H9 (cell line): ENCODE results near the gene THRAP3. TPM values are rescaled to one million over a fixed set of nuclear protein-coding genes. Genes with fewer than 3 reads are reported as not detected.

Source experiments
- DNase-seq: peaks from one replicate; pipeline ENCODE4 v3.0.0-alpha.2; 2017
- H2AFZ ChIP-seq: one replicate; pipeline ENCODE4 v1.6.1; 2013; ENCODE audit warnings: mild to moderate bottlenecking, low read length, control low read depth, moderate library complexity
- H2AK5ac ChIP-seq: 2 replicates; pipeline ENCODE4 v1.6.1; 2013; ENCODE audit warnings: low read length, control low read depth, mixed read lengths; ENCODE audit not compliant: insufficient read length
- H2BK120ac ChIP-seq: one replicate; pipeline ENCODE4 v1.6.1; 2013; ENCODE audit warnings: low read depth, mild to moderate bottlenecking, low read length, control low read depth, inconsistent platforms; ENCODE audit not compliant: poor library complexity, severe bottlenecking
- H2BK12ac ChIP-seq: 2 replicates; pipeline ENCODE4 v1.6.1; 2013; ENCODE audit warnings: low read length, control low read depth, mixed read lengths, low read depth; ENCODE audit not compliant: insufficient read length
- H2BK15ac ChIP-seq: 2 replicates; pipeline ENCODE4 v1.6.1; 2013; ENCODE audit warnings: low read depth, low read length, control low read depth
- H2BK20ac ChIP-seq: one replicate; pipeline ENCODE4 v1.6.1; 2013; ENCODE audit warnings: low read depth, mild to moderate bottlenecking, low read length, control low read depth, inconsistent platforms; ENCODE audit not compliant: poor library complexity, severe bottlenecking
- H2BK5ac ChIP-seq: 2 replicates; pipeline ENCODE4 v1.6.1; 2013; ENCODE audit warnings: low read length, control low read depth, mixed read lengths; ENCODE audit not compliant: insufficient read length
- H3K14ac ChIP-seq: 2 replicates; pipeline ENCODE4 v1.6.1; 2013; ENCODE audit warnings: low read length, control low read depth; ENCODE audit not compliant: insufficient read depth
- H3K18ac ChIP-seq: 2 replicates; pipeline ENCODE4 v1.6.1; 2013; ENCODE audit warnings: low read depth, mild to moderate bottlenecking, mixed read lengths, low read length, control low read depth; ENCODE audit not compliant: insufficient read length
- H3K23ac ChIP-seq: 2 replicates; pipeline ENCODE4 v1.6.1; 2013; ENCODE audit warnings: low read length, control low read depth, mixed read lengths, low read depth; ENCODE audit not compliant: insufficient read length
- H3K23me2 ChIP-seq: 2 replicates; pipeline ENCODE4 v1.6.1; 2013; ENCODE audit warnings: low read depth, mild to moderate bottlenecking, mixed read lengths, low read length, control low read depth; ENCODE audit not compliant: insufficient read length, poor library complexity, severe bottlenecking
- H3K27ac ChIP-seq: 2 replicates; pipeline ENCODE4 v1.5.1; 2013; ENCODE audit warnings: low read length, control low read depth, mixed read lengths, low read depth; ENCODE audit not compliant: insufficient read length
- H3K27me3 ChIP-seq: 2 replicates; pipeline ENCODE4 v1.6.1; 2013; ENCODE audit warnings: low read length, control low read depth, inconsistent platforms; ENCODE audit not compliant: insufficient read depth
- H3K4ac ChIP-seq: 2 replicates; pipeline ENCODE4 v1.6.1; 2013; ENCODE audit warnings: low read depth, mild to moderate bottlenecking, control low read depth, inconsistent platforms, low read length, moderate library complexity
- H3K4me1 ChIP-seq: 2 replicates; pipeline ENCODE4 v1.6.1; 2013; ENCODE audit warnings: low read length, control low read depth, inconsistent platforms; ENCODE audit not compliant: insufficient read depth
- H3K4me2 ChIP-seq: 2 replicates; pipeline ENCODE4 v1.6.1; 2013; ENCODE audit warnings: low read length, control low read depth, mixed read lengths; ENCODE audit not compliant: insufficient read length, insufficient read depth
- H3K56ac ChIP-seq: 2 replicates; pipeline ENCODE4 v1.6.1; 2013; ENCODE audit warnings: low read depth, mild to moderate bottlenecking, mixed read lengths, low read length, control low read depth; ENCODE audit not compliant: insufficient read length
- H3K79me1 ChIP-seq: 2 replicates; pipeline ENCODE4 v1.6.1; 2013; ENCODE audit warnings: low read depth, mild to moderate bottlenecking, moderate library complexity, low read length, control low read depth, inconsistent platforms; ENCODE audit not compliant: insufficient read depth, poor library complexity, severe bottlenecking
- H3K79me2 ChIP-seq: 2 replicates; pipeline ENCODE4 v1.6.1; 2013; ENCODE audit warnings: low read length, control low read depth, inconsistent platforms; ENCODE audit not compliant: insufficient read depth
- H3K9ac ChIP-seq: 2 replicates; pipeline ENCODE4 v1.6.1; 2013; ENCODE audit warnings: low read length, control low read depth, mixed read lengths; ENCODE audit not compliant: insufficient read length; ENCODE audit errors: extremely low read depth
- H3K9me3 ChIP-seq: one replicate; pipeline ENCODE4 v1.6.1; 2013; ENCODE audit warnings: low read depth, low read length, inconsistent platforms; ENCODE audit not compliant: control insufficient read depth
- H3T11ph ChIP-seq: one replicate; pipeline ENCODE4 v1.6.1; 2013; ENCODE audit warnings: mild to moderate bottlenecking, low read length, control low read depth, inconsistent platforms
- H4K20me1 ChIP-seq: one replicate; pipeline ENCODE4 v1.6.1; 2013; ENCODE audit not compliant: control insufficient read depth, insufficient read length, insufficient read depth
- H4K5ac ChIP-seq: 2 replicates; pipeline ENCODE4 v1.6.1; 2013; ENCODE audit warnings: low read depth, mild to moderate bottlenecking, mixed read lengths, low read length, control low read depth; ENCODE audit not compliant: insufficient read length
- H4K8ac ChIP-seq: replicated peaks from 2 replicates; pipeline ENCODE4 v1.6.1; 2013; ENCODE audit warnings: low read length, control low read depth, mixed read lengths, low read depth; ENCODE audit not compliant: insufficient read length
- H4K91ac ChIP-seq: 2 replicates; pipeline ENCODE4 v1.6.1; 2013; ENCODE audit warnings: low read depth, mild to moderate bottlenecking, moderate library complexity, mixed read lengths, low read length, control low read depth; ENCODE audit not compliant: insufficient read length
- H3K27ac Mint-ChIP-seq, 3 experiments: 2 replicates in 2 of 3; 3 replicates in 1 of 3; pipeline ENCODE4 v1.8.0; 2020 to 2021; ENCODE audit warnings: mixed read lengths in 3 of 3, mild to moderate bottlenecking in 1 of 3, moderate library complexity in 1 of 3
- H3K27me3 Mint-ChIP-seq: 2 replicates; pipeline ENCODE4 v1.8.0; 2021; ENCODE audit warnings: low read depth, mild to moderate bottlenecking, moderate library complexity, mixed read lengths
- H3K36me3 Mint-ChIP-seq, 3 experiments: 2 replicates in 2 of 3; 3 replicates in 1 of 3; pipeline ENCODE4 v1.8.0; 2020 to 2021; ENCODE audit warnings: low read depth in 3 of 3, mixed read lengths in 3 of 3; ENCODE audit not compliant: insufficient read depth in 1 of 3
- H3K4me1 Mint-ChIP-seq, 2 experiments: 2 replicates each; pipeline ENCODE4 v1.8.0; 2020; ENCODE audit warnings: mixed read lengths in 2 of 2
- H3K4me3 Mint-ChIP-seq, 2 experiments: 2 replicates in 1 of 2; 3 replicates in 1 of 2; pipeline ENCODE4 v1.8.0; 2020 to 2021; ENCODE audit warnings: mild to moderate bottlenecking in 2 of 2, mixed read lengths in 2 of 2, moderate library complexity in 1 of 2
- H3K9me3 Mint-ChIP-seq, 2 experiments: 2 replicates in 1 of 2; 3 replicates in 1 of 2; pipeline ENCODE4 v1.8.0; 2020; ENCODE audit warnings: mild to moderate bottlenecking in 2 of 2, mixed read lengths in 2 of 2, moderate library complexity in 1 of 2
- CTCF ChIP-seq: fragments of 200-600 bp; sonication (generic); conservative IDR thresholded peaks from 3 replicates; pipeline ENCODE4 v1.8.0; 2021; ENCODE audit warnings: antibody characterized with exemption, mild to moderate bottlenecking
- WGBS: extraction: QIAGEN DNeasy Blood & Tissue Kit; methylation state at CpG from one replicate; pipeline ENCODE4 v1.1.7; 2013; ENCODE audit warnings: missing lambda C conversion rate, low lambda C conversion rate, mixed read lengths; ENCODE audit not compliant: insufficient read length; ENCODE audit errors: extremely low coverage; 5-methylcytosine and 5-hydroxymethylcytosine counted together
- total RNA-seq: library from RNA; stranded (reverse); gene quantifications from 2 replicates; pipeline ENCODE4 v1.2.1, GENCODE V29; 2021

The THRAP3 gene
- total RNA-seq, 1 experiment from 2014 or later = 186 TPM

GRCh38 chr1:36258960-36259344 is 34.7 kb downstream of the THRAP3 start:
- H3K56ac ChIP-seq = no peak overlapping the region

More at GRCh38 chr1:36258960-36259344, 34.7 kb downstream of the THRAP3 start:
- H3K27me3 ChIP-seq = no peaks in the 10 kb centered on the region
- TF ChIP-seq CTCF = no peak
- no peak overlapping the region for H3K18ac ChIP-seq
- no peak overlapping the region for H3K4ac ChIP-seq
- H3K23ac ChIP-seq = no peak overlapping the region
- H3K79me2 ChIP-seq = peaks cover 21% of the 10 kb centered on the region; the same call in 1 of the 2 replicates
- no peak overlapping the region for H4K91ac ChIP-seq
- no peaks in the 10 kb centered on the region for H3K9me3 ChIP-seq
- no peak overlapping the region for H2AFZ ChIP-seq
- no peak overlapping the region for H3K9ac ChIP-seq
- H2BK5ac ChIP-seq = no peak overlapping the region
- no peak overlapping the region for H2BK20ac ChIP-seq
- peak overlapping the region; percentile 49 for H3K27ac ChIP-seq
- peaks cover 3% of the 10 kb centered on the region for H3K79me1 ChIP-seq
- H4K8ac ChIP-seq = no peak overlapping the region
- H3K23me2 ChIP-seq = no peaks in the 10 kb centered on the region
- WGBS = no CpG with 5 or more reads among the region's 1 CpG
- Mint-ChIP-seq H3K36me3 (peaks cover 11 to 44% (median 28%) of the 10 kb centered on the region in 3 experiments; a peak in 5 of 7 replicates), H3K4me1 (peaks cover 23 to 24% of the 10 kb centered on the region in 2 experiments), H3K4me3 (no peak overlapping the region), H3K9me3 (no peaks in the 10 kb centered on the region), H3K27me3 (no peaks in the 10 kb centered on the region), H3K27ac (0 out of 7 replicates have a peak overlapping the region, but pooled peaks of 1 of the 3 experiments have one; percentile 49)
- H3K14ac ChIP-seq = no peak overlapping the region
- no peaks in the 10 kb centered on the region for H4K20me1 ChIP-seq
- no peaks in the 10 kb centered on the region; the same call in 1 of the 2 replicates for H3K4me1 ChIP-seq
- no peak overlapping the region for H2BK12ac ChIP-seq
- H3T11ph ChIP-seq = no peak overlapping the region
- no peak overlapping the region for H3K4me2 ChIP-seq
- H2BK15ac ChIP-seq = no peak overlapping the region
- no peak overlapping the region for H4K5ac ChIP-seq
- H2BK120ac ChIP-seq = no peak overlapping the region
- H2AK5ac ChIP-seq = no peak overlapping the region
- DNase-seq = no peak
